B cell (primary cell): ENCODE results near the gene TNFRSF6B. TPM values are rescaled to one million over a fixed set of nuclear protein-coding genes. Genes with fewer than 3 reads are reported as not detected.
"Not testable (repeated sequence)": the region's sequence is repeated elsewhere in the genome, so short reads cannot be mapped to it uniquely, and the experiment has no call there.

Experiments
- ATAC-seq: fragments of 200-7000 bp; cut with Tn5 transposase; one replicate; pipeline ENCODE4 v1.10.0; 2021; ENCODE audit warnings: low read depth, mild to moderate bottlenecking, moderate number of reproducible peaks, moderate library complexity
- CTCF ChIA-PET: fragments of 350-600 bp; sonication (Branson Sonifier 250); formaldehyde crosslinking; loops from one replicate; lab custom pipeline; 2021; ENCODE audit warnings: antibody characterized with exemption, inconsistent platforms; lab: Charles Lee
- POLR2A ChIA-PET: fragments of 350-600 bp; sonication (Branson Sonifier 250); formaldehyde crosslinking; loops from one replicate; lab custom pipeline; 2021; ENCODE audit warnings: antibody characterized with exemption; lab: Charles Lee
- DNase-seq: peaks from one replicate; pipeline ENCODE4 v3.0.0; 2013
- H2AFZ ChIP-seq: 2 replicates; pipeline ENCODE4 v1.6.1; 2012; ENCODE audit warnings: mild to moderate bottlenecking, low read depth, low read length; ENCODE audit not compliant: insufficient read depth, poor library complexity, severe bottlenecking
- H3K27ac ChIP-seq, 2 donors: 1 replicate in 1 of 2; 2 replicates in 1 of 2; pipeline ENCODE4 v1.5.1; 2012 to 2013; ENCODE audit warnings: low read length in 2 of 2, mild to moderate bottlenecking in 2 of 2, moderate library complexity in 1 of 2
- H3K27me3 ChIP-seq, 4 experiments: fragments of 200-600 bp in 1 of 4; sonication (generic) in 1 of 4; replicated peaks in 1 of 4; 1 replicate in 2 of 4; 2 replicates in 2 of 4; pipeline versions ENCODE4 v1.6.1 to v1.7.0; 2013 to 2016; ENCODE audit warnings: low read length in 3 of 4, mild to moderate bottlenecking in 2 of 4, mixed read lengths in 1 of 4, moderate library complexity in 1 of 4; ENCODE audit not compliant: insufficient read depth in 4 of 4, control insufficient read depth in 3 of 4; ENCODE audit errors: control extremely low read depth in 1 of 4
- H3K36me3 ChIP-seq, 2 experiments: replicated peaks in 1 of 2; 1 replicate in 1 of 2; 2 replicates in 1 of 2; pipeline versions ENCODE4 v1.6.1 to v1.7.1; 2013; ENCODE audit warnings: low read length in 1 of 2; ENCODE audit not compliant: insufficient read depth in 2 of 2, control insufficient read depth in 1 of 2; ENCODE audit errors: control extremely low read depth in 1 of 2, extremely low read depth in 1 of 2
- H3K4me1 ChIP-seq, 2 donors: fragments of 200-600 bp in 1 of 2; sonication (generic) in 1 of 2; 1 replicate in 1 of 2; 2 replicates in 1 of 2; pipeline versions ENCODE4 v1.5.1 to v1.6.1; 2013 to 2017; ENCODE audit warnings: low read length in 2 of 2; ENCODE audit not compliant: control insufficient read depth in 2 of 2, insufficient read depth in 2 of 2
- H3K4me2 ChIP-seq: replicated peaks from 2 replicates; pipeline ENCODE3; 2012; ENCODE audit warnings: mild to moderate bottlenecking, low read depth, low read length; ENCODE audit not compliant: poor library complexity, severe bottlenecking
- H3K4me3 ChIP-seq, 5 experiments: fragments of 200-600 bp in 1 of 5; sonication (generic) in 1 of 5; 1 replicate in 3 of 5; 2 replicates in 2 of 5; pipeline versions ENCODE4 v1.5.1 to v1.7.0; 2011 to 2016; ENCODE audit warnings: low read length in 4 of 5, mild to moderate bottlenecking in 4 of 5, low read depth in 2 of 5, control low read depth in 1 of 5, moderate library complexity in 1 of 5; ENCODE audit not compliant: insufficient read depth in 1 of 5; ENCODE audit errors: control extremely low read depth in 1 of 5, extremely low read depth in 1 of 5
- H3K79me2 ChIP-seq: fragments of 200-600 bp; sonication (generic); one replicate; pipeline ENCODE4 v1.6.0; 2016; ENCODE audit warnings: low read length; ENCODE audit not compliant: control insufficient read depth, insufficient read depth
- H3K9ac ChIP-seq: fragments of 200-600 bp; sonication (generic); 2 replicates; pipeline ENCODE4 v1.6.1; 2017; ENCODE audit warnings: mild to moderate bottlenecking, low read length, moderate library complexity
- H3K9me3 ChIP-seq, 3 donors: one replicate each; pipeline versions ENCODE4 v1.6.1 to v1.7.1; 2013; ENCODE audit warnings: low read length in 2 of 3; ENCODE audit not compliant: control insufficient read depth in 2 of 3, insufficient read depth in 1 of 3; ENCODE audit errors: control extremely low read depth in 1 of 3
- H4K20me1 ChIP-seq: 2 replicates; pipeline ENCODE4 v1.6.0; 2012; ENCODE audit warnings: mild to moderate bottlenecking, low read length; ENCODE audit not compliant: insufficient read depth, control insufficient read depth, poor library complexity, severe bottlenecking
- H3K27ac Mint-ChIP-seq: one replicate; pipeline ENCODE4 v1.8.0; 2021; ENCODE audit warnings: mixed read lengths
- H3K27me3 Mint-ChIP-seq: one replicate; pipeline ENCODE4 v1.8.0; 2021; ENCODE audit warnings: mixed read lengths
- H3K4me1 Mint-ChIP-seq: one replicate; pipeline ENCODE4 v1.8.0; 2021; ENCODE audit warnings: mixed read lengths
- H3K4me3 Mint-ChIP-seq: one replicate; pipeline ENCODE4 v1.8.0; 2021; ENCODE audit warnings: mixed read lengths
- H3K9me3 Mint-ChIP-seq: one replicate; pipeline ENCODE4 v1.8.0; 2022; ENCODE audit warnings: mixed read lengths; ENCODE audit not compliant: insufficient read depth
- EZH2 ChIP-seq: IDR thresholded peaks from 2 replicates; pipeline ENCODE4 v1.6.1; 2012; ENCODE audit warnings: borderline replicate concordance, low read depth, mild to moderate bottlenecking, moderate library complexity, low read length; ENCODE audit not compliant: insufficient read depth, poor library complexity, severe bottlenecking
- WGBS: methylation state at CpG from one replicate; pipeline ENCODE4 v1.1.5; 2013; ENCODE audit warnings: missing lambda C conversion rate; ENCODE audit not compliant: insufficient coverage; 5-methylcytosine and 5-hydroxymethylcytosine counted together
- intact Hi-C: fragments of 100-400 bp; cut with micrococcal nuclease; formaldehyde crosslinking; loops from one replicate; pipeline ENCODE4 v1.10.0; 2022
- polyA plus RNA-seq: library from polyadenylated mRNA; depleted of rRNA; stranded (reverse); fragments of >200 nt; gene quantifications from 2 replicates; pipeline ENCODE4 v1.2.3, GENCODE V29; 2012
- total RNA-seq, 2 donors: library from RNA; stranded (reverse); fragments of 120-200 nt in 1 of 2; gene quantifications; 1 replicate in 1 of 2; 2 replicates in 1 of 2; pipeline versions ENCODE4 v1.2.3 to v1.2.4, GENCODE V29; 2013 to 2022
- TF ChIP-seq, protein P1 (sequence below): fragments of 200-600 bp; IDR thresholded peaks from one replicate; pipeline ENCODE4 v1.8.0; 2022; ENCODE audit warnings: antibody characterized with exemption, mild to moderate bottlenecking

Gene TNFRSF6B
- total and polyA plus RNA-seq, 2 donors (not counting 1 experiment from before 2014, with no cell fraction given): 6.7 TPM; not detected in 1

GRCh38 chr20:63648895-63649589 lies 47.4 kb upstream of the TNFRSF6B start:
- no peaks in the 10 kb centered on the region for H3K36me3 ChIP-seq
- Mint-ChIP-seq H3K27me3 (peaks cover 4% of the 10 kb centered on the region), H3K4me3 (no peak overlapping the region), H3K4me1 (peaks cover 9% of the 10 kb centered on the region), H3K9me3 (no peaks in the 10 kb centered on the region), H3K27ac (no peak overlapping the region)
- TF ChIP-seq, protein P1, sequence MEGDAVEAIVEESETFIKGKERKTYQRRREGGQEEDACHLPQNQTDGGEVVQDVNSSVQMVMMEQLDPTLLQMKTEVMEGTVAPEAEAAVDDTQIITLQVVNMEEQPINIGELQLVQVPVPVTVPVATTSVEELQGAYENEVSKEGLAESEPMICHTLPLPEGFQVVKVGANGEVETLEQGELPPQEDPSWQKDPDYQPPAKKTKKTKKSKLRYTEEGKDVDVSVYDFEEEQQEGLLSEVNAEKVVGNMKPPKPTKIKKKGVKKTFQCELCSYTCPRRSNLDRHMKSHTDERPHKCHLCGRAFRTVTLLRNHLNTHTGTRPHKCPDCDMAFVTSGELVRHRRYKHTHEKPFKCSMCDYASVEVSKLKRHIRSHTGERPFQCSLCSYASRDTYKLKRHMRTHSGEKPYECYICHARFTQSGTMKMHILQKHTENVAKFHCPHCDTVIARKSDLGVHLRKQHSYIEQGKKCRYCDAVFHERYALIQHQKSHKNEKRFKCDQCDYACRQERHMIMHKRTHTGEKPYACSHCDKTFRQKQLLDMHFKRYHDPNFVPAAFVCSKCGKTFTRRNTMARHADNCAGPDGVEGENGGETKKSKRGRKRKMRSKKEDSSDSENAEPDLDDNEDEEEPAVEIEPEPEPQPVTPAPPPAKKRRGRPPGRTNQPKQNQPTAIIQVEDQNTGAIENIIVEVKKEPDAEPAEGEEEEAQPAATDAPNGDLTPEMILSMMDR: no peak
- no peak for TF ChIP-seq EZH2
- no peak for DNase-seq
- no peak overlapping the region for H3K9ac ChIP-seq
- ChIA-PET POLR2A (no interaction called here), CTCF (interaction anchor here (1.2 kb wide), 1 partner anchor 13 kb away, joined by 4 read pairs; no protein-coding TSS in a partner anchor)
- peaks cover 0 to 9% (median 3%) of the 10 kb centered on the region in 4 experiments for H3K27me3 ChIP-seq
- no peaks in the 10 kb centered on the region for H3K79me2 ChIP-seq
- H3K4me1 ChIP-seq: peaks cover 13 to 19% of the 10 kb centered on the region in 2 donors
- no peak overlapping the region for H3K27ac ChIP-seq
- H3K4me2 ChIP-seq: no peak overlapping the region
- intact Hi-C loops: no loop called here
- peaks cover 0 to under 1% (median 0%) of the 10 kb centered on the region in 3 donors for H3K9me3 ChIP-seq
- H2AFZ ChIP-seq: no peak overlapping the region
- no peak for ATAC-seq
- H4K20me1 ChIP-seq: no peaks in the 10 kb centered on the region
- no peak overlapping the region for H3K4me3 ChIP-seq
- 80% methylated on average over 9 of the region's 11 CpGs for WGBS

GRCh38 chr20:63650486-63650885 lies 46.0 kb upstream of the TNFRSF6B start:
- H3K4me3 ChIP-seq, intact Hi-C loops, H3K27ac ChIP-seq, H4K20me1 ChIP-seq, DNase-seq, H3K36me3 ChIP-seq, ATAC-seq, CTCF ChIA-PET, H3K79me2 ChIP-seq, H3K9ac ChIP-seq, H2AFZ ChIP-seq, H3K4me2 ChIP-seq, H3K27ac Mint-ChIP-seq, H3K9me3 ChIP-seq, H3K27me3 Mint-ChIP-seq, H3K9me3 Mint-ChIP-seq, H3K4me3 Mint-ChIP-seq: not testable (repeated sequence)
- no CpG with 5 or more reads among the region's 25 CpGs for WGBS
- POLR2A ChIA-PET: interaction anchor here (0.6 kb wide), 2 partner anchors 19 to 98 kb away, joined by 3 to 5 read pairs; no protein-coding TSS in a partner anchor
- peaks cover 11% of the 10 kb centered on the region for H3K4me1 Mint-ChIP-seq
- peaks cover 0 to 23% (median 11%) of the 10 kb centered on the region in 4 experiments for H3K27me3 ChIP-seq
- peaks cover 15 to 26% of the 10 kb centered on the region in 2 donors for H3K4me1 ChIP-seq
